Colon (tissue), 2 donors: ENCODE data around the gene KCTD16.

ENCODE experiments used
- FAIRE-seq: peaks from 2 replicates; lab custom pipeline; 2012; peaks lifted over from hg19 to GRCh38; lab: Jason Lieb, UNC
- donor health status: control.
- donor health status: control.

Gene KCTD16

DNA sequence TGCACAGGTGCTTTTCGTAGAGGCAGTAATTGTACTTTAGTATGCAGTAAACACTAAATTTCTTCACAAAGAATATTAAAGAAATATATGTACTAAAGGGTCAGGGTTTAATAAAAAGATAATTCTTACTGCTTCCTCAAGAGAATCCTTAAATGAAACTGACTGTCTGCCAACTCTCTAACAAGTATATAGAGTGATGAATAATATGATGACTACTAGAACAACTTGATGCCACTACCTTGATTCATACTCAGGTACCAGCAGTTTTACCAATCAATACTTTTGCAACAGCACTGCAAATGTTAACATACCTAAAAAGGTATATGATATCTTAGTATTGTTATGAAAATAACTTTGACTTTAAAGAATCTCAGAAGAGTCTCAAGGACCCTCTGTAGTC is 4.0 kb upstream of the KCTD16 start:
- FAIRE-seq: no peak

GRCh38 chr5:144167998-144168397 is 2.7 kb upstream of the KCTD16 start:
- no peak for FAIRE-seq

GRCh38 chr5:144169904-144170275 is 783 bp upstream of the KCTD16 start:
- no peak for FAIRE-seq

- no peak for FAIRE-seq
Observed at GRCh38 chr5:144173766-144174165, 3.1 kb downstream of the KCTD16 start.

DNA sequence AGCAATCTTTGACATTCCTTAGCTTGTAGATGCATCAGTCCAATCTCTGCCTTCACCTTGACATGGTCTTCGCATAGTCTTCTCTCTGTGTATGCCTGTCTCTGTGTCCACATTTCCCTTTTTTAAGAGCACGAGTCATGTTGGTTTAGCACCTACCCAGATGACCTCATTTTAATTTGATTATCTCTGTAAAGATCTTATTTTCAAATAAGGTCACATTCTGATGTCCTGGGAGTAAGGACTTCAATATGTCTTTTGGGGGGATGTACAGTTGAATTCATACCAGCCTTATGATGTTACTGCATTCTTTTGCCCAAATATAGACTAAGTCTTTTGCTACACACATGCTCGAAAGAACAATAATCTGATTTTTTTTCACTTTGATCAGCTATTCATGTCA is 6.9 kb downstream of the KCTD16 start:
- no peak for FAIRE-seq

GRCh38 chr5:144179226-144179625 is 8.6 kb downstream of the KCTD16 start:
- FAIRE-seq: no peak

- peak; percentile 70 for FAIRE-seq
Observed at GRCh38 chr5:144183254-144183889, 12.7 kb downstream of the KCTD16 start.

DNA sequence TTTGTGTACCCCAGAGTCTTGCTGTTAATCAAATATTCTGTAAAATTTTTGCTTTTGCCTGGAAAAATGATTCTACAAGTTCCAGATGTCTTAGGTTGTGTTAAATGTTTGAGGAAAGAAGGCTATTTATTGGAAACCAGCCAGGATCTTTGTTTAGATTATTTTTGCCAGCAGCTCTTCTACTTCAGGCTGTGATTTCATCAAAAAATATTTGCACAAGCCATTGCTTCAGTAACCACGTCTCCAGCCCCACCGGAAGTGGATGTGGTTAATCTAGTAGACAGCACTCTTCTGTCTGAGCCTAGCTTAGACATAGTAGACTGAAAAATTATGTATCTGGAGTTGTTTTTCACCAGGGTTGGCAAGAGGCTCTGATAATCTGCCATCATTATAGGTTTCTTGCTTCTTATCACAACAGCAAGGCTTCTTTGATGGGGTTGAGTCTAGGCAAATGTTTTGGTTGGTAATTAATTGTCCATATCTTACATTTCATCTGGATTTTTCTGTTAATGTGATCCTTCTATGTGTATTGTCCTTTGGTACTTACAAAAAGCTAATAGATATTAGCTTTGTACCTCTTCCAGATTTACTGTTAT is 17.1 kb downstream of the KCTD16 start:
- FAIRE-seq: no peak

GRCh38 chr5:144189800-144190429 is 19.2 kb downstream of the KCTD16 start:
- no peak for FAIRE-seq

GRCh38 chr5:144191531-144191930 is 20.9 kb downstream of the KCTD16 start:
- no peak for FAIRE-seq

- FAIRE-seq: peak; percentile 51
Observed at GRCh38 chr5:144191998-144192397, 21.3 kb downstream of the KCTD16 start.

- FAIRE-seq: no peak
Observed at GRCh38 chr5:144192661-144193060, 22.0 kb downstream of the KCTD16 start.

GRCh38 chr5:144194144-144194543 is 23.5 kb downstream of the KCTD16 start:
- FAIRE-seq: no peak

DNA sequence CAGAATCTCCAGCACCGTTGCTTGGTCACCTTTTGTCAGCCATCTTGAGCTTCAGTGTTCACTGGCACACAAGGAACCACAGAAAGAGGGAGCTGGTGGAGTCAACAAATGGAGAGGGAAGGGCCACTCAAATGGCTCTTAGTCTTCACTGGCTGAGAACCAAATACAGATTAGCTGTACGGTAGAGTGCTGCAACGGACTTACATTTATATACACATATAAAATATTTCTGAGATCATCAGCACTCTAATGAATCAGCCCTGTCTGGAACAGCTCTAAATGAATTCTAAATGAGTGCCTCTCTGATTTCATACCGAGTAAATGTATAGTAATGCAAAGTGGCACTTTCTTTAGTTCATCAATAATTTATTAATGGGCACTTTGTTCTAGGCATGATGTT is 24.8 kb downstream of the KCTD16 start:
- no peak for FAIRE-seq

- no peak for FAIRE-seq
Observed at GRCh38 chr5:144196612-144197011, 25.9 kb downstream of the KCTD16 start.

DNA sequence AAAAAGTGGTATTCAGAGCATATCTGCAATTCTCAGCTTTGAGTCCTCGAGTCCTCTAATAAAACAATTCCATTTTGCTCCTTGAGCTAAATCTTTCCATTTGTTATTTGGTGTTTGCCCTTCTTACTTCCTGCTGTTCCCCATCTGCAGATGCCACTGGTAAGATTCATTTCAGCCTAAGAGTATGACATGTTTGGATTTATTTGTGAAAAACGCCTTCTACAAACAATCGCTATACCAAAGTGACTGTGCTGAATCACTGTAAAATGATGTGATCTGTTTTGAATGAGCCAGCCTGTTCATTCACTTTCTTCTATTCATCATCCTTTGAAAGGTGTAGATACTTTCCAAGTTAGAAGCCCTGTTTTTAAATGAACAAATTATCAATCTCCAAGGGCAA is 27.7 kb downstream of the KCTD16 start:
- FAIRE-seq: no peak

DNA sequence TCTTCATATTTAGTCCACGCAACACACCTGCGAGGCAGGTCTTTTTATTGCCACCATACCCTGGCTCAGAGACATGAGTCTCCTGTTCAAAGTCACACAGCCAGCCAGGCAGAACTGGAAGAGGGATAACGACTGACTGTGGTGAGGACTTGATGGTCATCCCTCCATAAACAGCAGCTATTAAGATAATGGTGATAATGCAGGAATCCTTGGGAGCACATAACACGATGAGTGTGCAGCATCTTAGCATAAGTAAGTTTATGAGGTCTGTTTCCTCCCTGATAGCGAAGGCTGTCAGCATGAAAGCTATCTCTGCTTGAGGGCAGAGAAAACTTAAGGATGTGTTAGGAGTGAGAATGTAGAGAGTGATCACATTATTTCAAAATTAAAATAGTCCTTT is 30.9 kb downstream of the KCTD16 start:
- FAIRE-seq: no peak

- FAIRE-seq: no peak
Observed at GRCh38 chr5:144202072-144202471, 31.4 kb downstream of the KCTD16 start.

GRCh38 chr5:144202726-144203125 is 32.1 kb downstream of the KCTD16 start:
- FAIRE-seq: no peak

- FAIRE-seq: peak; percentile 78
Observed at GRCh38 chr5:144203750-144204596, 33.3 kb downstream of the KCTD16 start.

DNA sequence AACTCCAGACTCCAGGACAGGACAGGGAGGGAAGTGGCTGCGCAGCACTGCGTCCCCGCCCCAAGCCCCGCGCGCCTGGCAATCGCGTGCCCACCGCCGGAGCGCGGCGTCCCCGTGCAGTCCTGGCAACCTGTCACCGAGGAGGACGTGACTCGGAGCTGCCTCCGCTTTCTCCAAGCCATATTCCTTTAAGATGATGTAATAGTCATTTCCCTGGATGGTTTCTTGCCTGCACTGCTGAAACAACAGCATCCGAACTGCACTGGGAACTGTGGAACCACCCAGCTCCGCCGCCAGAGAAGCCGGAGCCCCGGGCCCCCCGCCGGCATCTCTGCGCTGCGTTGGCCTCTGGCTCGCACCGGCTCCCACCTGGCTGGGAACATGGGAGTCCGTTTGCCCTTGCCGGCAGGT is 34.5 kb downstream of the KCTD16 start:
- FAIRE-seq: no peak

GRCh38 chr5:144206141-144206540 is 35.5 kb downstream of the KCTD16 start:
- no peak for FAIRE-seq

- no peak for FAIRE-seq
Observed at GRCh38 chr5:144207875-144208444, 37.3 kb downstream of the KCTD16 start.
